Stimulated activated CD4-positive, alpha-beta T cell treated with anti-CD3 and anti-CD28 coated beads, Interleukin-4, amount 100 ng/mL, for 24 hours (primary cell): ENCODE data around the gene FSIP1.

Experiments used
- DNase-seq: peaks from one replicate; pipeline ENCODE4 v3.0.0-alpha.2; 2020

The FSIP1 gene

DNA sequence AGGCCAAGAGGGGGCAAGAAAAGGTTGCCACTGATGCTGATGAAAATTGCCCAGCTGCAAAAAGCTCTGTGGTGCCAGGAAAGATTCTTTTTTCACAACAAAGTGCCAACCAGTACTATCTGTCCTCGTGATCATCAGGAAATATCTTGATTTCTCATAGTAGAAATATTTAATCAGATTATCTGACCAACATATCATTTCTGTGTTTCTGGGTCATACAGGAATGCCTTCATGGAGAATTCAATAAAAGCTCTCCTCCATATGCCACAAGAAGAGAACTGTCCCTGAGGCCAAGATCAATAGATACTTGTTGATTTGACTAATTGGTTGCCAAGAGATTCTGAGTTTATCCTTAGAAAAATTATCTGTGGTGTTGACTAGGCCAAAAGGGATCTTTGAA is 63.5 kb downstream of the FSIP1 start:
- no peak for DNase-seq

DNA sequence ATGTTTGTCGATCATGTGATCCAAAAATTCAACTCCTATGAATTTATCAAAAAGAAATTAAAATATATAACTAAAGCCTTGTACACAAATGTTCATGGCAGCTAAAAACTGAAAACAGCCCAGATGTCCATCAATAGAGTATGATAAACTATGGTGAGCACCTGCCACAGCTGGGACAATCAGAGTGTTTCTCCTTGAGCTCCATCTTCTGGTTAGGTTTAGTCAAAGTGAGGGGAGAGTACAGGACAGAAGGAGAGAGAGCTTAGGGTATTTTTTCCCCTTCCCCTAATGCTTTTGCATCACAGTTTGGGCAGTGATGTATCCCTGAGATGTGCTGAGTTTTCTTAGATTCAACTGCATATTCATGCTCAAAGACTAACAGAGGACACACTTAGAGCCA is 65.5 kb downstream of the FSIP1 start:
- DNase-seq, result no peak

DNA sequence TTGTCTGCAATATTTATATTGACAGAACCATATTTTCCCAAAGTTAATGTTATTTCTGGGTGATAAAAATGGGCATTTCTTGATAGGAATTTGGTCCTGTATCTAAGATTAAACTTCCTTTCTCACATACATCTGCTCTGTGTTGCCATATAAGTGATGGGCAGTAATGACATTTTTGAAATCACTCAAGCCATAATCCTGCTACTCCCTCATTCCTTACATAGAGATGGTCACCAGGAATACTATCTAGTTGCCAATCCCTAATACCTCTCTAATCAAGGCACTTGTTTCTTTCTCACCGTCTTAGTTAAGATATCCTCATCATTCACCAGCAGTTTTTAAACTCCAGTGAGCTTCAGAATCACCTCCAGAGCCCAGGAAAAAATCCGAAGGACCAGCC is 68.4 kb downstream of the FSIP1 start:
- no peak for DNase-seq

DNA sequence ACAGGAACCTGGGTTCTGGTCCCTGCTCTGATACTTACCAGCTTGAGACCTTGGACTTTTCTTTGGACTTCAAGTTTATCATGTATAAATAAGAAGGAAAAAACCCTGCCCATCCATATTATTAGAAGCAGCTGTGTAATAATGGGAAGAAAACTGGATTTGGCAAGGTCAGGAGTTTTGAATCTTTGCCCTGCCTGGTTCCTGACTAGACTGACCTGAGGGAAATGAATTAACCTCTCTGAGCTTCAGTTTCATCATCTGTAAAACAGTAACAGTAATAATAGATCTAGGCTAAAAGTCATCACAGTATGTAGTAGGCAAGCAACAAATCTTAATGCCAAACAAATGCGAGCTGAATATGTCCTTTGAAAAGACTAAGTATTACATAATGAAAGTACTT is 68.8 kb downstream of the FSIP1 start:
- no peak for DNase-seq

DNA sequence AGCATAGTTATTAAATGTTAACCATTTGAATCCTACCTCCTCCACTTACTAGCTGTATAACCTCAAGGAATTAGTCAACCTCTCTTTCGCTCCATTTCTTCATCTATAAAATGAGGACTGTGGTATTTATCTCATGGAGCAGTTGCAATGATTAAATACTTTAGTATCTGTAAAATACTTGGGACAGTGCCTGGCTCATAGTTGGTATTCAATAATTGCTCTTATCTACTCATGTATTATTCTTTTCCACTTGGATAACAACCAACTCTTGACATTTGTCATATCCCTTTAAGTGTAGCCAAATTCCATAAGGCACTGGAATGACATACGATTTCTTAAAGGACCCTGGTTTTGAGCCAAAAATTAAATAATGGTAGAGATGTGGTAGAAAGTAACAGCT is 72.0 kb downstream of the FSIP1 start:
- no peak for DNase-seq

DNA sequence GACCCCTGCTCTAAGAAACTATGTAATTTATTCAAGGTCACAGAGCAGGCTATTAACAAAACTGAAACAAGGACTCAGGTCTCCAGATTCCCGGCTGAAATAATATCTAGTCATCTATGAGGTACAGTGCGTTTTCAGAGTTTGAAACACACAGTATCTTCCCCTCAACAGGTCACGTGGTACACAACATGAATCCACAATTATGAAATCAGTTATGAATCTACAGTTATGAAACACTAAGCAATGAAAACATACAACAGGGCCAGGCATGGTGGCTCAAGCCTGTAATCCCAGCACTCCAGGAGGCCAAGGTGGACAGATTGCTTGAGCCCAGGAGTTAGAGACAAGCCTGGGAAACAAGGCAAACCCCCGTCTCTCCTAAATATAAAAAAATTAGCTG is 72.7 kb downstream of the FSIP1 start:
- DNase-seq, result no peak

DNA sequence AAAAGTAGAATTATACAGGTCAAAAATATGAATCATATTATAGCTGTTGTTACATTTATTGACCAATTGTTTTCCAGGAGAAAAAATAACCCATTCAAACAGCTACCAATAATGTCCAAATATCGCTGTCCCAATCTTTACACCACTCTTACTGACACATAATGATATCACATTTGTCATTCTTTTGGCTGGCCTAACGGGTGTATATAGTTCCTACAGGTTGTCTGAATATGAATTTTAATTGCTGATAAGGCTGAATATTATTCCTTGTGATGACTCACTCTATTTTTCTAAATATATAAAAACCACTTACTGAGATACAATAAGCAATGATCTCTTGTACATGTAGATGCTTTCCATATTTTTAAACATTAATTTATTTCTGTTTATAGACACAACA is 76.4 kb downstream of the FSIP1 start:
- no peak for DNase-seq

DNA sequence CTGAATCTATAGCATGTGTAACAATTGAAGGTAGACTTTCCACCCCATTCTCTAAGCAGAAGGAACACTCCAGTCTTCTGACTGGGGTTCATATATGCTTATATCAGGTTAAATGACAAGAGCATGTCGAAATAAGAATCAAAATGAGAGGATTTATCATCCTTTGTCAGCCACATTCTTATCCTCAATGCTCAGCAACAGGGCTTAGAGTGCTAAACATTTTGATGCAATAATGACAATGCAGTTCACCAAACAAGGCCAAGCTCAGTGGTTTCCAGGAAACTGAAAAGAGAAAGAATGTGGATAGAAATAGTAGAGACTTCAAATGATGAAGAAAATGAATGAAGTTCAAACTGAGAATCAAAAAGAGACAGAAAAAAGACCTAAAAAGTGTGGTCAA is 78.0 kb downstream of the FSIP1 start:
- DNase-seq, result no peak

DNA sequence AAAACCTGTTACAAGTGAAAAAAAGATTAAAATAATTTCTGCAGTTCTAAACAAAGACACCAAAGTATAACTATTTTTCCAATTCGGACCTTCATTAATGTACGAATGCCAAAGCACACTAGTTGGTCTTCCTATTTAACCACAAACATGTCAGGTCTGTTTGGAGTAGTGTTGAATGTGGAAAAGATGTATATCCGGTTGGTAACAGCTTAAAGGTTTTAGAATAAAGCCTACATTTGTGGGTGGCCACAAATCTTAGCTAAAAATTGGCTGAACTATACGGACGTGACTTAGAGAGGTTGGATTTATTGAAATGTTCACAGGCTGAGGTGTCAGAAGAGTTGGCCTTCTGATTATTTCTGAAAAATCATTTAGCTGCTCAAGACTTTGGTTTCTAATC is 78.4 kb downstream of the FSIP1 start:
- no peak for DNase-seq

DNA sequence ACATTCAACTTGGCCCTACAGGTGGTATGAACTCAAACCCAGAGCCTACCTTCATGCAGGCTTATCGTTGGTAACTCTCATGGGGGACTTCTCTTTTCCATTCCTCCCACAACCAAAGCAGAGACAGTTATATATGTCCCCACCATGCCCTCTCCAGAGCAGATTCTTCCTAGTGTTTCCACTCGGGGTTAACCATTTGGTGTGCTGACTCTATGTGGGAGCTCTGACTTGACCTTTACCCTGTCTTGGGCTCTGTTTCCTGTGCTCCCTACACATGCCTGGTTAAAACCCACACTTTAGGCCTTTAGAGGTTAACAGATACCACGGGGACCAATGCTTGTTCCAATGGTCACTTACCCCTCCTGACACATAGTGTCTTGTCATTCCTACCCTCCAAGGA is 80.7 kb downstream of the FSIP1 start:
- no peak for DNase-seq

DNA sequence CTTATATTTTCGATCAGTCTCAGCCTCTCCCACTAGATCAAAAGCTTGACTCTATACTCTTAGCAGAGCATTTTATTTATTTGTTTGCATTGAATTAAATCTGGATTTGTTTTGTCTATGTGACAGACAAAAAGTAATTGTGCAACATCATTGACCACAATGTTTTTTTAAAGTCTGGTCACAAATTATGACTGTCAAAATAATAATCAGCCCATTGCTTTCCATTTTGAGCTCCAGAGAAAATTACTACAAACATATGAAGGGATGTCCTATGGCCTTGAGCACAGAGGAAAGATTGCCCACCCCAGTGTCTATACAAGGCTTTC is 82.3 kb downstream of the FSIP1 start:
- DNase-seq, result no peak

DNA sequence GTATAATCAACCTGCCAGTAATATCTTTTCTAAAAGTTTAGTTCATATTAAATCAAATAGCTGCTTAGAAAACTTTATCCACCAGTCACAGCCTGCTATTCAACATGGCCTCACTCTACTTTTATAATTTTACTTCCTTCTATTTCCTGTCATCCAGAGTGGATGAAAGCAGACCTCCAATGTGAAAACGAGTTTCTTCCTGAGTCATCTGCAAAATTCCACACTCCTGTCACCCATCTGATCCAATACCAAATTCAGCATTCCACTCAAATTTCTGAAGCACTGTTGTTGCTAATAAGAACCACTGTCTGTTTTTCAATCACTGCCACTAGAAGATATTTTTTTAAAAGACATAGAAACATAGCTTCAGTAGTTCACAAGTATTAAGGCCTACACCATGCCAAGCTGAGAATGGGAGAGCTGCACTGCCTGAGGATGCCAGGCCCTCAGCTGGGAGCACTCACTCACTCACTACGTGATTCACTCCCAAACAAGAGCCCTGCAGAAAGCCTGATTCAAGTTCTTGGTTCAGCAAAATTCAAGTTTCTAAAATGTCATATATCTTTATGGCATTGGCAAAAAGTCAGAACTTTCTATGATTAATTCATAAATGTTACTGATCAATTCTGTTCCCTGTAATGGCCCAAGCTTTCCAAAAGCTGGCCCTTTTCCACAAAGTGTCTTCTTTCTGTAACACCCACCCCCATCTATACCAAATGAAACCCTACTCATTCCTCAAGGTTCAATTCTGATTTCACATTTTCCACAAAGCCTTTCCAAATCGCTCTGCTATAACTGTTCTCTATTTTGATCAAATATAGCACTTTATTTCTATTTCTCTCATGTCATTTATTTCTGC is 82.9 kb downstream of the FSIP1 start:
- no peak for DNase-seq

DNA sequence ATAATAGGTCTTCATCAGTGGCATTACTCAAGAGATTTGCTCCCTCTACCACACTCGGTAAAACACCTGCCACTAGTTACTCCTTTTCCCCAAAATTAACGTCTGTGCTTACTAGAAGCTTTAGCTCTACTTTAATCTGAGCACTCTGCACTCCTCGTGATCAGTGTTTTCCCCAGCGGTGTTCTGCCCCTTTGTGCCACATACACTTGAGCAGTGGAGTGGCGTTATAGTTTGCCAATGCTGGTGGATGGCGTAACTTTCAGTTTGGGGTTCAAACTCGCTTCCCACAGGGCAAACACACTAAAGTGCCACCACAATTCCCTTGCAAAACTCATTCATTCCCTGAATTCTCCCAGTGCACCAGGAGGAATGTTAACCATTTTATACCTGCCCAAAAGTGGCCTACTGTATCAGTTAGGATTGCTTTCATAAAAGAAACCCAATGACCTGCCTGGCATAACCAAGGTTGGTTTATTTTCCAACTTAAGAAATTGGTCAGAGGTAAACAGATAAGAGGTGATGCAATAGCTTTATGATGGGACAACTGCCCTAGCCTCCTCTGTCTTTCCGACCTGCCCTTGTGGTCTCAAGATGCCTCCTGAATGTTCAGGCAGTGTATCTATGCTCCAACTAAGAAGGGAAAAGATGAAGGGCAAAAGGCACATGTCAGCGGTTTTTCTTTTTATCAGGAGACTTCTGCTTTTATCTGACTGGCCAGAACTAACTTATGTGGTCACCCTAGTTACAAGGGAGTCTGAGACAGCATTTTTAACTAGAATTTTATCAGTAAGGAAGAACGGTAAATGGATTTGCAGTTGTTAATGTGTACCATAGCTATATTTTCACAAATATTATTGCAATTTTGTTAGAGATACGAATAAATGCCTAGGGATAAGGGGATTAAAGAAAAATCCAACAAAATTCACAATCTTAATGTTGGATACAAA is 83.9 kb downstream of the FSIP1 start:
- no peak for DNase-seq

DNA sequence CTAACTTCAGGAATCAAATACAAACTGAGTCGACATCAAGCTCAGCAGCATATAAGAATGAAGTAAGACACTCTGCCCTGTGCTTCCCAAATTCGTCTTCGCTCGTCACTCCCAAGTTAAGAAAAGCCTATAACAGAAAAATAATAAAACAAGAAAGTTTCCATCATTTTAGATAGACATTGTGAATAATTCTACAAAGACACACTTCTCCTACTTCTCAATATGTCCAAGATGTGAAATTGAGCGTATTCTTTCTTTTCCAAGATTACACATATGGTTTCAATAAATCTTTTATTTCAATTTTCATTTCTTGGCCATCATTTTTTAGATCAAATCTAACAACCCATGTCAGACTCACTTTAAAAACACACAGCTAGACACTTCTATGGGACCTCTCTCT is 85.1 kb downstream of the FSIP1 start:
- DNase-seq, result no peak

DNA sequence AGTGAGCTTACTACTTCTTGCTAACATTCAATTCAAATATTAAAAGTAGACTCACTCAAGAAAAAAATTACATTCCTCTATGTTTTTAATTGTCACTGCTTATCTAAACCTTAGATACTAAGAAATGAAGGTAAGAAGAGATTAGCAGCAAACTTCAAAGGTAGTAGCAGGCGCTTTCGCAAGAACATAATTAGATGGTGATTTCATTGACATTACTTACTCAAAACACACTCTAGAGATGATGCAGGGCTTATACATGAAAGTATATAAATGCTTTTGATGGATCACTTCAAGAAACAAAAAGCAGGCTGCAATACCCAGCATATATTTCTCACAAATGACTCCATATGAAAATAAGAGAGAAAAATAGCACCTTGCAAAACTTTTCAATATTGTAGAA is 86.8 kb downstream of the FSIP1 start:
- no peak for DNase-seq

DNA sequence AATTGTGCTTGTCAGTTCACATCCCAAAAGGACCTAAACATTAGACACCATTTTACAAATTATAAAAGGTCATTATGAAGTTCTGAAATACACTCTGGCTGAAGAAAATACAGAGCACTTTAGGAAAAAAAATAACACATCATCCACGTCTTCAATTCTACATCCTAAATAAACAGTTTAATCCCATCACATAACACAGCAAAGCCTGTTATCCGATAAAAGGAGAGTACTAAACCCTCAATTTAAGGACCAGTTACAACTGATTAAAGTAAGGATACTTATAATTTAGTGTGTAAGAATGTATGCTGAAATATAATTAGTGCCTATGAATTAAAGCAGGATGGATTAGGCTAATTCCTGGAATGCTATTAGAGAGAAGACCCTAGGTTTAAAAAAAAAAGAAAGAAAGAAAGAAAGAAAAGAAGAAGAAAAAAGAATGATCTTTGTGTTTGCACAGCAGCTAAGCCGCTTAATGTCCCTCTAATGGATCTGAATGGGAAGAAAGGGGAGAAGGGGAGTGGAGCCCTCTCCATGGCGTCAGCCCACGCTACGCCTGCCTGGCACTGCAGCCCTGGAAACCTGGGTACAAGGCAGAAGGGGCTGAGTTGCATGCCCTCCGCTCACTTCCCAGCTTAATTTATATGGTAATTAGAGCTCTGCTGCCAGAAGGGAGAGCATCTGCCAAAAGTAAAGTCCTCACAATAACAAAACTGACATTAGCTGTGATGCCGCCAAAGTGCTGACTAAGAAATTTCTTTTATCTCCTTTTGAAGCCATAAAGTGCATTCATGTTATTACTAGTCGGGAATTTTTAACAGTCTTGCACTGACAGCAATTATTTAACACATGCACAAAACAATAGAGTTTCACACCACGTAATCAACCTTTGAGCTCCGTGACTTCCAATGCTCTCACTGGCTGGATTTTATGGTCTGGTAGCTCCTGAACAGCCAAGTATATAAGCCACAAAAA is 90.0 kb downstream of the FSIP1 start:
- no peak for DNase-seq

DNA sequence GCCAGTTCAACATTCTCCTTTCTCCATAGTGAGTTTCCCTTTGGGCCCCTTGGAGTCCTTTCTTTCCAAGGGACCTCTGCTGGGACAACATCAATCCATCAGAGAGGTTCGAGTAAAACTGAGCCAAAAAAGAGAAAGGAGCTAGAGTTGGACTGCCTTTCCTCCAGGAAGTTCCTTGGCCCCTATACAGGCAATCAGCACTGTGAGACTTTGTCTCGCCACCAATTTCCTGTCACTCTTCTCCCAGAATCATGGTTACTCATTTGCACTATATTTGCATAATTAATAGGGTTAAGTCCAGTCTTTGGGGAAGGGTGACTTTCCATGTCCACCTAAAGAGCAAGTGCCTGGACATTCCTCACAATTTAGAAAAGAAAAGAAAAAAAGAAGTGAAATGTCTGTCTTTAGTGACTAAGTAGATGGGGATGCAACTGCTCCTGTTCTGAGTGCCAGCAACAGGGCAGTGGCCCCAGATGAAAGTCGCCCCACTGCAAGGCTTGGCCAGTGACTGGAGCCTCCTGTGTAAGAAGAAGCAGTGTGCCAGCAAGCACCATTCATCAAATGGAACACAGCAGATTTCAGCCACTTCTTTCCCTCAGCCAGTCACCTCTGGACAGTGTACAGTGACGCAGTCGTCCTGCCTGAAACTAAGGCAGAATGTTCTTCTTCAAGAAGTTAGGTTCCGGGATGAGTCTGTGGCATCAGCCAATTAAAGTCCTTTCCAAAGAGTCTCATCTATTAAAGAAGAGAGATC is 91.6 kb downstream of the FSIP1 start:
- no peak for DNase-seq

DNA sequence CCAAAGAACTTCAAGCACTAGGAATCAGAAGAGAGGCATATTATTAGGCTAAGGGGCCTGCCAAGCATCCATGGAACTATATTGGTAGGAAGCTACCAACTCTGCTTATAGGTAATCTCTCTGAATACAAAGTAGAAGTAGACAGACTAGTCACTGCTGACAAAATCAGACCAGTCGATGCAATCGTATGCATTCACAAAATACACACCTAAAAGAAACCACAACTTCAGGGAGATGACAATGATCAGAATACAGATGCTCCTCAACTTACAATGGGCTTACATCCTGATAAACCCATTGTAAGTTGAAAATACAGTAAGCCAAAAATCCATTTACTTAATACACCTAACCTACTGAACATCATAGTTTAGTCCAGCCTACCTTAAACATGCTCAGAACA is 94.7 kb downstream of the FSIP1 start:
- no peak for DNase-seq

DNA sequence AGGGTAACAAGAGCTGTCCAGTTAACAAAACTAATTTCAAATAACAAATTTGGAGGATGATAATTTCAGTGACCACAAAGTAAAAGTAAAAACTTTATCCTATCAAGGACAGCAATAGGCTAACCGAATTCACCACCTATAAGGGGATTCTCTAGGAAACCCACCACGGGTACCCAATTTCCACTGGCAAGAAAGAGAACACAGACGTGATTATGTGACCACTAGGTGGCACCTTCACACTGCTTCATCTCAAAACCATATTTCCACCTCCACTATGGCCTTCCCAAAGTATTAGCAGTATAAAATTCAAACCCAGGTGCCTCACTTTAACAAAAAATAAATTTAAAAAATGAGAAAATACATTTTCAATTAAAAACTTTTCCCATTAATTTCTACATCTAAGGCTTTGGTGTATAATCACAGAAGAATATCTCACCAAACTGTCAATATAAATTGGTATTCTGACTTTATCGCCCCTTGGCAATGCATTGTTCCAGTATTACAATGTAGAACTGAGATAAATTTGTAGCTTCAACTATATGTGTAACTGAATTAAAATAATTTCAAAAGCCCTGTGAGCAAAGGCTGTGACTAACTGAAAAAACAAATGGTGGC is 96.5 kb downstream of the FSIP1 start:
- peak; percentile 39 for DNase-seq

DNA sequence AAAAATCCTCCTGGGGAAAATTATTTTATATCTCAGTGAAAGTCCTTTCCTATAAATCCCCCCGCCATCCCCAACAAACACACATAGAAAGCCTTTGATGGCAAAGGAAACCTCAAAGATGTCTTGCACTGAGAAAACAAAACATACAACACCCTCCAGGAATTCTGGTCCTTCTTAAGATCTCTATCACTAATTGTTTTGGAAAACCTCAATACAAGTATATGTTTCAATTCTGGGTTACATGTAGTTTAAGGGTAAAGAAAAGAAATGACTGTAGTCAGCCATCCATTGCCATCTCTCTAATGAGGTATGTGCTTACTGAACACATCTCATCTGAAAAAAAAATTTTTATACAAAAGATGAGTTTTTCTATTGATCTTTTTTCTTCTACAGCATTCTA is 97.3 kb downstream of the FSIP1 start:
- no peak for DNase-seq

DNA sequence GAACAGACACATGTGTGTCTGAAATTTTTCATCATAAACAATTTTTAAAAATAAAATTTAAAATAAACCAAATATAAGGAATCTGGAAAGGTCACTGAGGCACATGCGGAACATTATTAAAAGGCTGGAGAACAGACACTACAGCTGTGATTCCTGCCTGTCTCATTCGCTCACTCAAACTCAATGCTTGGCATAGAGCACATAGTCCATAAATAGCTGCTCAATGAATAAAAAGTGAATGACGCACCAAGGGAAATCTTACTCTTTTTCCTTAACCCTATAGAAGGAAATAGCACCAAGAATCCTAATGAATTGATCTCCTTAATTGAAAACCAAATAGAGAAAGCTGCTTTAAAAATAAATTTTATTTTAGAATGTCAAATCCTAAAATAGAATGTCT is 98.4 kb downstream of the FSIP1 start:
- DNase-seq, result no peak

DNA sequence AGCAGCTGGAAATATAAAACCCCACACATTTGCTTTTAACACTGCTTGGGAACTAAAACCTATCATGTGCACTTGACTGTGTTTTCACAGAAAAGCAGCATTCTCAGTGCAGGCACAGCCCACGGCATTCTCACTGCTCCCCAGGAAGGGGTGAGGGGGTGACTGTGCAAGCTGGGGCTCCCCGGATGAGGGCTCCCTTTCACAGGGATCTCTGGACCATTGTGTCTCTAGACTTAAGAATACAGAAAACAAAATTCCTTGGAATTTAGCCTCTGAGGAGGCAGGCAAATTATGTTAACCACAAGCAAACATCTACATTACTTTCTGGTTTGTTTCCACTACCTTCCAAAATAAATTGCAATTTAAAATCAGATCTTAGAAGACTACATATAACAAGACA is 100.3 kb downstream of the FSIP1 start:
- DNase-seq, result no peak
